Lower leg skin (tissue), 3 donors: ENCODE results near the gene SWI5.

ENCODE experiments used
- CTCF ChIP-seq, 3 donors: fragments of 450-650 bp; IDR thresholded peaks; one replicate each; pipeline ENCODE4 v1.5.1; 2016; ENCODE audit warnings: antibody characterized with exemption in 3 of 3, mild to moderate bottlenecking in 3 of 3, moderate library complexity in 2 of 3
- POLR2A ChIP-seq, 2 donors: fragments of 450-650 bp; IDR thresholded peaks; one replicate each; pipeline ENCODE4 v1.6.1; 2016 to 2017; ENCODE audit warnings: antibody characterized with exemption in 2 of 2, mild to moderate bottlenecking in 1 of 2, moderate library complexity in 1 of 2

GRCh38 chr9:128296340-128297220 lies 20.5 kb downstream of the SWI5 start:
- TF ChIP-seq CTCF (IDR thresholded peaks at IDR 0.05) (no peak), POLR2A (IDR thresholded peaks at IDR 0.05) (no peak)
